ENCODE measurements around the gene CTNNA3.

The CTNNA3 gene

DNA sequence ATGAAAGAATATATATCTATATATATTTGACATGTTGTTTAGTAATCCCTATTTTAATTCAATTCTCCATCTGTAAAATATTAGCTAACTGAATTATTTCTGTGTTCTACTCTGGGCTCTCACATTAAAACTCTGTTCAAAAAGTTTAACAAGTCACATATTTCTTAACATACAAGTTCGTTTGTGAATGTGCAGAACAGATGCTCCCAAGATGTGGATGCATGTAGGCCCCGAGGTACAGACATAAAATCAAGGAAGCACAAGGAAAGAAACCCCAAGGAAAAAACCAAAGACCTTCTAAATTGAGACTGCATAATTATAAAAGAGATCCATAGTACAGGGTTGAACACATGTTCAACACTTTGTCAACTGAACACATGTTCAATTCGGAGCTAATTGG is 595.0 kb downstream of the CTNNA3 start:
- no peak overlapping the region for H3K4me3 Mint-ChIP-seq
- H3K9me3 Mint-ChIP-seq, result peaks cover 0 to 5% of the 10 kb centered on the region in 2 donors
- H3K27me3 Mint-ChIP-seq, result no peaks in the 10 kb centered on the region
- DNase-seq (no peak), ATAC-seq (replicated peaks) (no peak)
- H3K27ac Mint-ChIP-seq, result no peak overlapping the region
- no peaks in the 10 kb centered on the region for H3K36me3 Mint-ChIP-seq (ENCODE audit: insufficient read depth)
- no peaks in the 10 kb centered on the region for H3K4me1 Mint-ChIP-seq (ENCODE audit: low read depth in 2 of 2)

DNA sequence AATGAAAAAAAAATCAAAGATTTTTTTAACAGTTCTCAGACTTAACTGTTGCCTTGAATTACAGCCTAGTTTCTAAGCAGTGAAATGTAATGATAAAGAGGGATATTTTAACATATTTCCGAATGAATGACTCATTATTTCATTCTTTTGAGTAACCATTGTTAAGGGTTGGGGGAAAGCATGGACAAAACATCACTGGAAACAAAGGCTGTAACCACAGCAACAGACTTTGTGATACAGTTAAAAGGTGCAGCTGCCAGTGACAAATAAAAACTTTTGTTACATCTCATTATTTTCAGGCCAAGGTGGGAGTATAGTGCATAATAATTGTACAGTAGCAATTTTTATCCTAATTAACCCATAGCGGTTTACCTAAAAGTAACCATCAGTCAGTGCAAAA is 597.5 kb downstream of the CTNNA3 start:
- H3K27ac Mint-ChIP-seq, result no peak overlapping the region

DNA sequence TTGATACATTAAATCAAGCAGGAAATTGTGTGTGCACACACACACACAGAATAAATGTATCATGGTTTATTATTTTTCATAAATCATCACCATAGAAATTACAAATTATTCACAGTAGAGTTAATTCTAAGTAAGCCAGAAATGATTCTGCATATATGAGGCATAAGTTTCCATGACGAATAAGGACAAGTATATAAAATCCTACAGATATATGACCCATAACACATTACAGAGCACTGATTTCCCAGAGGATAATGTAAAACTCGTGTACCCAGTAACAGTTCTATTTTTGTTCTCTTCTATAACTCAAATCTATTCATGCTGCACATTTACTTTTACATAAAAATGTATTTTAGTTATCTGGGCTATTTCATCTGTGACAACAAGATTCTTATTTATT is 600.5 kb downstream of the CTNNA3 start:
- no peak for DNase-seq
- H3K36me3 Mint-ChIP-seq (ENCODE audit: insufficient read depth), result no peaks in the 10 kb centered on the region
- ATAC-seq (replicated peaks), result no peak
- no peaks in the 10 kb centered on the region for H3K4me1 Mint-ChIP-seq (ENCODE audit: low read depth in 2 of 2)
- H3K27me3 Mint-ChIP-seq, result no peaks in the 10 kb centered on the region
- H3K9me3 Mint-ChIP-seq, result peaks cover 0 to 5% of the 10 kb centered on the region in 2 donors
- no peak overlapping the region for H3K27ac Mint-ChIP-seq
- H3K4me3 Mint-ChIP-seq, result no peak overlapping the region

More for the DNA sequence above, 597.5 kb downstream of the CTNNA3 start:
- no peak for DNase-seq
- Mint-ChIP-seq H3K36me3 (ENCODE audit: insufficient read depth) (no peaks in the 10 kb centered on the region), H3K9me3 (peaks cover 0 to 4% of the 10 kb centered on the region in 2 donors), H3K27me3 (no peaks in the 10 kb centered on the region), H3K4me3 (no peak overlapping the region), H3K4me1 (ENCODE audit: low read depth in 2 of 2) (no peaks in the 10 kb centered on the region)
- no peak for ATAC-seq (replicated peaks)

DNA sequence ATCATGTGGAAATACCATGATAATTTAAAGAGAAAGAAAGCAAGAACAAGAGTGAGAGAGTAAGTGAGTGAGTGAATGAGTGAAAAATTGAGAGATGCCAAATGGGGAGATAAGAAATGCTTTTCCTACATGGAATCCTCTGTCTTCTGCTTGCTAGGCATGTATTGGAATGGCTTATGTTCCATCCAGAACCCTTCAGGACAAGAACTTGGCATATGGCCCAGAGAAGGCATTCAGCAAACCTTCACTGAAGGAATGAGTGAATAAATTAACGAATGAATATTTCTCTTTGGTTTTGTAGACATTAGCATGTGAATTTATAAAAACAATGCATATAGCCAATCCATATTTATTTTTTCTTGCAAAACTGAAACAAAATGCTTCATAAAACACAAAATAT is 608.0 kb downstream of the CTNNA3 start:
- Mint-ChIP-seq H3K36me3 (ENCODE audit: insufficient read depth) (no peaks in the 10 kb centered on the region), H3K4me1 (ENCODE audit: low read depth in 2 of 2) (no peaks in the 10 kb centered on the region), H3K27me3 (no peaks in the 10 kb centered on the region), H3K27ac (no peak overlapping the region), H3K9me3 (peaks cover 0 to 4% of the 10 kb centered on the region in 2 donors), H3K4me3 (no peak overlapping the region)
- ATAC-seq (replicated peaks) (no peak), DNase-seq (no peak)

DNA sequence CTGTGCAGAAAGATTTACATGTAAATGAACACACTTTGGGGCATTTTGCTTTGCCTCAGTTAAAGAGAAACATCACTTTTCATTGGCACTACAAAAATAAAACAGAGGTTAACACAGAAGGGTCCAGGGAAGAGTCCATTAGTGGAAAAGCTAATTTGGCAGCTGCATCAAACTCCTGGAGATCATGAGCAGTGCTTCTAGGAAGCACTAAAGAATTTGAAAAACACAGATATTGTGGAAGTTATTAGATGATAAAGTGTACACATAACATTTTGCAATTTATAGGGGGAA is 608.9 kb downstream of the CTNNA3 start:
- no peak for DNase-seq
- H3K27me3 Mint-ChIP-seq, result no peaks in the 10 kb centered on the region
- no peak overlapping the region for H3K27ac Mint-ChIP-seq
- H3K9me3 Mint-ChIP-seq, result peaks cover 0 to 4% of the 10 kb centered on the region in 2 donors
- H3K36me3 Mint-ChIP-seq (ENCODE audit: insufficient read depth), result no peaks in the 10 kb centered on the region
- no peak overlapping the region for H3K4me3 Mint-ChIP-seq
- no peak for ATAC-seq (replicated peaks)
- no peaks in the 10 kb centered on the region for H3K4me1 Mint-ChIP-seq (ENCODE audit: low read depth in 2 of 2)

DNA sequence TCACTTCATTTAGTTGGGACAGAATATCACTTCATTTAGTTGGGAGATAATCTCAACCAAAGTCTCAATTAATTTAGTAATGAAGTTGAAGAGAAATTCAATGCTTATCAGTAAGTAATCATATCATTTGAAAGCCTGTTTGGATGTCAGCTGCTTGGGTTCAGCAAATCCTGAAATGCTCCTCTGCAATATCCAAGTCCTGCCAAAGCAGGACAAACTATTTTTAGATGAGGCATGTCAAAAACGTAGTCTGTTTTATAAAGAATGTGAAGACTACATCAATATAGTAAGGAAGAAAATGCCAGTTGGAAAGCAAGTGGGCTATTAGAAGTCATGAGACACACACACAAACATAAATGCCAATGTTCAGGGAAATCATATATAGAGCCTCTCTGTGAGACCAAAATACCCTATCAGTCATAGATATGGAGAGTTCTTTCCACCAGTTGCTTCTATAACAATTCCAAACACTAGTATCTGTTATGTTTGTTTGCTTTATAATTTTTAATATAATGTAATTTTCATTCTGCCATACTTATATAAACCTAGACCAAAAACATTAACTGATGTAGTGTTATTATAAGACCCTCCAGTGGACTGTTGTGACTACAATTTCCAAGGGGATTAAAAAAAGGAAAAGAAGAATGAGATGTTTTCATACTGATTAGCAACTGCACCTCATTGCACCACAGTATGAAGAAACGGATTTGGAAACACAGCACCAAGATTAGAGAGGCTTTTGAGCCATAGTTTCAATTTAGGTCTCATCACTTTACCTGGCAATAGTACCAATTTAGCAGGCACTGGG is 609.5 kb downstream of the CTNNA3 start:
- Mint-ChIP-seq H3K27ac (no peak overlapping the region), H3K36me3 (ENCODE audit: insufficient read depth) (no peaks in the 10 kb centered on the region), H3K4me3 (no peak overlapping the region), H3K27me3 (no peaks in the 10 kb centered on the region), H3K4me1 (ENCODE audit: low read depth in 2 of 2) (no peaks in the 10 kb centered on the region), H3K9me3 (peaks cover 0 to 4% of the 10 kb centered on the region in 2 donors)
- no peak for DNase-seq
- ATAC-seq (replicated peaks), result no peak

DNA sequence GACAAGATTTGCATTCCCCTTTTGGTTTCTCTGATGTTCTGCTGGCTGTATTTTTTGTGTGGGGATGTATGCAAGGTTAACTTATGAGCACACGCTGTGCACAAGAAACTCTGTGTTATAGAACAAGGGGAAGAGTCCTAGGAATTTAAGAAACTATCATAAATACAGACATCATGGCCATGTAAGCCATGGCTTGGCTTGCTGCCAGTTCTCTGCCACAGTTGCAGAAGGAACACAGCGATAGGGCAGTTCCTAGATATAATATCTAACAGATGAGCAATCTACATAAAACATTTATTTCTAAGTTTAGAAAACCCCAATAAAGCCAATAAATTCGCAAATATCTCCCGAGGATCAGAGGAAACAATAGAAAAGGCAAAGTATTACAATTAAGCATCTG is 616.9 kb downstream of the CTNNA3 start:
- no peaks in the 10 kb centered on the region for H3K27me3 Mint-ChIP-seq
- H3K4me1 Mint-ChIP-seq (ENCODE audit: low read depth in 2 of 2), result no peaks in the 10 kb centered on the region
- H3K4me3 Mint-ChIP-seq, result no peak overlapping the region
- H3K36me3 Mint-ChIP-seq (ENCODE audit: insufficient read depth), result no peaks in the 10 kb centered on the region
- H3K27ac Mint-ChIP-seq, result no peak overlapping the region
- H3K9me3 Mint-ChIP-seq, result peaks cover 0 to 10% of the 10 kb centered on the region in 2 donors
- DNase-seq, result no peak
- no peak for ATAC-seq (replicated peaks)

GRCh38 chr10:67077376-67077775 is 618.6 kb downstream of the CTNNA3 start:
- Mint-ChIP-seq H3K27me3 (no peaks in the 10 kb centered on the region), H3K27ac (no peak overlapping the region), H3K4me3 (no peak overlapping the region), H3K9me3 (peaks cover 0 to 10% of the 10 kb centered on the region in 2 donors), H3K4me1 (ENCODE audit: low read depth in 2 of 2) (no peaks in the 10 kb centered on the region), H3K36me3 (ENCODE audit: insufficient read depth) (no peaks in the 10 kb centered on the region)
- ATAC-seq (replicated peaks), result no peak
- DNase-seq, result no peak

DNA sequence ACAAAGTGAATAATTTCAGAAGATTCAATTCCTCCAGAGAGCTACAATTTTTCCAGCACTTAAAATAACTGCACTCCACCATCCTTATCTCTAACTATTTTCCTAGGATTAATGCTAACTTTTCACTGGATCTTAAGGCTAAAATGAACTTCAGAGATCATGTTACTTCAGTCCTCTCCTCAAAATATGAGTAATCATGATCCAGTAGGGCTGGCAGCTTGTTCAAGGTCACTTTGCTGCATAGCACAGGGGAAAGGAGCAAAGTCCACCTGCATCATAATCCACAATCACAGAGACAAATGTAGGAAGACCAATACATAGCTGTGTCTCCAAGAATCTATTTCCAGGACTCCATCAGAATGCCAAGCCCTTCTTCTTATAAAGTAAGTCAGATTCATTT is 619.9 kb downstream of the CTNNA3 start:
- H3K9me3 Mint-ChIP-seq, result peaks cover 0 to 10% of the 10 kb centered on the region in 2 donors
- no peaks in the 10 kb centered on the region for H3K36me3 Mint-ChIP-seq (ENCODE audit: insufficient read depth)
- ATAC-seq (replicated peaks), result no peak
- no peaks in the 10 kb centered on the region for H3K27me3 Mint-ChIP-seq
- no peak overlapping the region for H3K4me3 Mint-ChIP-seq
- no peak for DNase-seq
- H3K4me1 Mint-ChIP-seq (ENCODE audit: low read depth in 2 of 2), result no peaks in the 10 kb centered on the region
- no peak overlapping the region for H3K27ac Mint-ChIP-seq

GRCh38 chr10:67075491-67075971 is 620.5 kb downstream of the CTNNA3 start:
- H3K9me3 Mint-ChIP-seq, result peaks cover 0 to 10% of the 10 kb centered on the region in 2 donors
- ATAC-seq (replicated peaks), result no peak
- H3K27ac Mint-ChIP-seq, result no peak overlapping the region
- DNase-seq, result no peak
- H3K4me3 Mint-ChIP-seq, result no peak overlapping the region
- no peaks in the 10 kb centered on the region for H3K36me3 Mint-ChIP-seq (ENCODE audit: insufficient read depth)
- H3K4me1 Mint-ChIP-seq (ENCODE audit: low read depth in 2 of 2), result no peaks in the 10 kb centered on the region
- H3K27me3 Mint-ChIP-seq, result no peaks in the 10 kb centered on the region

DNA sequence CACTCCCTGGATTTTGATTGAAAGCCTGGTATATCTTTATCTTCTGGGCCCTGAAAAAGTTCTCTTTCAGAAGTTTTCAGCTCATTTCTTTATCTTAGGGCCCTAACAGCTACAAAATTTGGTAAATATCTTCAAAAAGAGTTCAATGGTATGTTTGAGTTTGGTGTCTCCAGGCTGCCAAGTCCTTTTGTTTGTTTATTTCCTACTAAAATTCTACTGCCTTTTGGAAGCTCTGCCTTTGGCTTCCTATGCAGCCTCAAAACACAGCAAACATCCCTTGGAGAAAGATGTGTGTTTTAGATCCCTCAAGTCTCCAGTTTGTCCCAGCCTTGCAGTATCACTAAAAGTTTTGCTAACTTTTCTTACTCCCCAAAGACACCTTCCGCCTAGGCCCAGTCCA is 623.3 kb downstream of the CTNNA3 start:
- DNase-seq, result no peak
- peaks cover 0 to 7% of the 10 kb centered on the region in 2 donors for H3K9me3 Mint-ChIP-seq
- no peak overlapping the region for H3K27ac Mint-ChIP-seq
- no peaks in the 10 kb centered on the region for H3K27me3 Mint-ChIP-seq
- H3K4me1 Mint-ChIP-seq (ENCODE audit: low read depth in 2 of 2), result no peaks in the 10 kb centered on the region
- no peaks in the 10 kb centered on the region for H3K36me3 Mint-ChIP-seq (ENCODE audit: insufficient read depth)
- no peak for ATAC-seq (replicated peaks)
- H3K4me3 Mint-ChIP-seq, result no peak overlapping the region

- Mint-ChIP-seq H3K4me1 (ENCODE audit: low read depth in 2 of 2) (no peaks in the 10 kb centered on the region), H3K9me3 (peaks cover 0 to 7% of the 10 kb centered on the region in 2 donors), H3K36me3 (ENCODE audit: insufficient read depth) (no peaks in the 10 kb centered on the region), H3K27ac (no peak overlapping the region), H3K4me3 (no peak overlapping the region), H3K27me3 (no peaks in the 10 kb centered on the region)
- no peak for ATAC-seq (replicated peaks)
- no peak for DNase-seq
Measured at GRCh38 chr10:67050415-67050814, 645.6 kb downstream of the CTNNA3 start.

- Mint-ChIP-seq H3K27ac (no peak overlapping the region), H3K4me1 (ENCODE audit: low read depth in 2 of 2) (no peaks in the 10 kb centered on the region), H3K27me3 (no peaks in the 10 kb centered on the region), H3K4me3 (no peak overlapping the region), H3K36me3 (ENCODE audit: insufficient read depth) (no peaks in the 10 kb centered on the region), H3K9me3 (peaks cover 0 to 7% of the 10 kb centered on the region in 2 donors)
- no peak for ATAC-seq (replicated peaks)
- DNase-seq, result no peak
Measured at GRCh38 chr10:67049988-67050387, 646.0 kb downstream of the CTNNA3 start.

DNA sequence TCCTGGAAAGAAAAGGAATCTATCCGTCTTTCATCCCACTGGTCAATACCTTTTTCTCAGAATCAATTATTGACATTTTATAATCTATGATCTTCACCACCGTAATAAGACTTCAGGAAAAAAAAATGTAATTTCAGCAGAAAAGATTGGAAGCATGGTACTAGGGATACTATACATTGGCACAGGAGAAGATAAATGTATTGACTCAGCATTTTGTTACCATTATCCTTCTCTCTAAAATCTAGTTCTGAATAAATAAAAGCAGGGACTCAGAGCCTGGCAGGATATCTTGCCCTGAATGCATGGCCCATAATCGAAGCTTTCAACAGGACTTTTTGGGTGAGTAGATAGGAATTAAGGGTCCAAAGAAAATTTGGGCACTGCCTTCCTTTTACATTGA is 649.5 kb downstream of the CTNNA3 start:
- ATAC-seq (replicated peaks) (no peak), DNase-seq (no peak)
- Mint-ChIP-seq H3K36me3 (ENCODE audit: insufficient read depth) (no peaks in the 10 kb centered on the region), H3K4me3 (no peak overlapping the region), H3K4me1 (ENCODE audit: low read depth in 2 of 2) (no peaks in the 10 kb centered on the region), H3K27me3 (no peaks in the 10 kb centered on the region), H3K27ac (no peak overlapping the region), H3K9me3 (peaks cover 0 to 2% of the 10 kb centered on the region in 2 donors)

Measured in effector memory CD8-positive, alpha-beta T cell (primary cell).